NB4 (cell line): ENCODE data around the gene TMEM44.

Experiments used
- MYC ChIP-seq: IDR thresholded peaks from 2 replicates; pipeline ENCODE4 v1.6.1; 2011; ENCODE audit warnings: low read depth, low read length
- POLR2A ChIP-seq: IDR thresholded peaks from 2 replicates; pipeline ENCODE4 v1.6.1; 2011; ENCODE audit warnings: mild to moderate bottlenecking; ENCODE audit not compliant: insufficient read length; ENCODE audit errors: extremely low read depth
- TF ChIP-seq, protein P1 (sequence below): IDR thresholded peaks from one replicate; pipeline ENCODE4 v1.5.1; 2012; ENCODE audit warnings: low read depth, low read length
- TF ChIP-seq, protein P2 (sequence below): IDR thresholded peaks from 2 replicates; pipeline ENCODE4 v1.6.1; 2011; ENCODE audit warnings: low read depth, low read length

DNA sequence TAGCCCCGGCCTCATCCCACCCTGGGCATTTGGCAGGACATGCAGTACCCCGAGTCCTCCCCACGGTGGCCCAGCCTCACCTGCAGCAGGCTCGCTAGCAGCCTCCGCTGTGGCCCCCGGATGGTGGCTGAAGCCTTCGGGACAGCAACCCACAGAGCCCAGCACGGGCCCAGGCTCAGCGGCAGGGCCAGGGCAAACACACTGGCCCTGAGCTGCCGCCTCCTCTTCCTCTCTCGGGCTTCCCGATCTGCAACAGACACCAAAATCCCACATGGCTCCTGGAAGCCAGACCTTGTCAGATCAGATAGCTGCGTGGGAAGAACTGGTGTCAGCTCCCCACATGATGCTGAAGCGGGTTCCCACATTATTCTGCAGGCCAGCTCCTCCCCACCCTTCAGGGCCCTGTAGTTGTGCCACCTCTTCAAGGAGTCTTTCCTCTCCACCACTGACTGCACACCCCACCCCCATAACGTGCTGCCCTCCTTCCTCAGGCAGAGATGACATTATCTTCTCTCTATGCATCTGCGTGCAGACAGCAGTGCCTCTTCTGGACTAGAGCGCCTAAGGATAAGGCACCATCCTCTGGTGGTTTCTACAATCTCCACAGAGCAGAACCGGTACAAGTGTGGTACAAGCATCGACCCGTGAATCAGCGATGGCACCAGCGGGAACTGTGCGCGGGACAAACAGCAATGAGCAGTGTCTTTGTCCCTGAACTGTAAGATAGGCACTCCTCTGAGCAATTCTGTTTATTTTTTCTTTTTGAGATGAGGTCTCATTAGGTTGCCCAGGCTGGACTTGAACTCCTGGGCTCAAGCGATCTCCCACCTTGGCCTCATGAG is 9.5 kb downstream of the TMEM44 start:
- TF ChIP-seq, protein P1, sequence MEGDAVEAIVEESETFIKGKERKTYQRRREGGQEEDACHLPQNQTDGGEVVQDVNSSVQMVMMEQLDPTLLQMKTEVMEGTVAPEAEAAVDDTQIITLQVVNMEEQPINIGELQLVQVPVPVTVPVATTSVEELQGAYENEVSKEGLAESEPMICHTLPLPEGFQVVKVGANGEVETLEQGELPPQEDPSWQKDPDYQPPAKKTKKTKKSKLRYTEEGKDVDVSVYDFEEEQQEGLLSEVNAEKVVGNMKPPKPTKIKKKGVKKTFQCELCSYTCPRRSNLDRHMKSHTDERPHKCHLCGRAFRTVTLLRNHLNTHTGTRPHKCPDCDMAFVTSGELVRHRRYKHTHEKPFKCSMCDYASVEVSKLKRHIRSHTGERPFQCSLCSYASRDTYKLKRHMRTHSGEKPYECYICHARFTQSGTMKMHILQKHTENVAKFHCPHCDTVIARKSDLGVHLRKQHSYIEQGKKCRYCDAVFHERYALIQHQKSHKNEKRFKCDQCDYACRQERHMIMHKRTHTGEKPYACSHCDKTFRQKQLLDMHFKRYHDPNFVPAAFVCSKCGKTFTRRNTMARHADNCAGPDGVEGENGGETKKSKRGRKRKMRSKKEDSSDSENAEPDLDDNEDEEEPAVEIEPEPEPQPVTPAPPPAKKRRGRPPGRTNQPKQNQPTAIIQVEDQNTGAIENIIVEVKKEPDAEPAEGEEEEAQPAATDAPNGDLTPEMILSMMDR, result no peak
- TF ChIP-seq POLR2A (no peak), MYC (no peak)
- TF ChIP-seq, protein P2, sequence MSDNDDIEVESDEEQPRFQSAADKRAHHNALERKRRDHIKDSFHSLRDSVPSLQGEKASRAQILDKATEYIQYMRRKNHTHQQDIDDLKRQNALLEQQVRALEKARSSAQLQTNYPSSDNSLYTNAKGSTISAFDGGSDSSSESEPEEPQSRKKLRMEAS, result no peak
